ENCODE data around the gene TSPAN16. TPM values are rescaled to one million over a fixed set of nuclear protein-coding genes. Genes with fewer than 3 reads are reported as not detected.

Gene TSPAN16
- total and polyA plus RNA-seq, 11 donors = not detected

- Histone ChIP-seq H3K27me3 (no peaks in the 10 kb centered on the region), H3K4me3 (peak overlapping the region in 11 of 12 donors; percentile 55 to 87 (median 67)), H3K9me3 (no peaks in the 10 kb centered on the region), H3K27ac (peak overlapping the region in 4 of 12 donors; percentile 48 to 85 (median 68)), H3K36me3 (peaks cover 0 to 21% (median 0%) of the 10 kb centered on the region in 9 donors), H3K4me1 (peaks cover 0 to 17% (median under 1%) of the 10 kb centered on the region in 12 donors)
- TF ChIP-seq CTCF (IDR thresholded peaks at IDR 0.05) = no peak
- no peak for TF ChIP-seq POLR2A (IDR thresholded peaks at IDR 0.05)
- ATAC-seq (no peak), DNase-seq (no peak)
- intact Hi-C loops (cut with DNase I) = no loop called here
- WGBS, 4 donors = 86 to 90% (median 88%) methylated on average over 3 to 6 of the region's 6 CpGs
Measured at GRCh38 chr19:11356074-11356397, 60.1 kb downstream of the TSPAN16 start.

GRCh38 chr19:11356676-11357550 is 61.0 kb downstream of the TSPAN16 start:
- 75 to 85% (median 82%) methylated on average over 11 of the region's 11 CpGs for WGBS, 4 donors
- intact Hi-C loops (cut with DNase I) = no loop called here

GRCh38 chr19:11359421-11359820 is 63.5 kb downstream of the TSPAN16 start:
- Histone ChIP-seq H3K9me3 (no peaks in the 10 kb centered on the region), H3K4me3 (no peak overlapping the region), H3K36me3 (peaks cover 0 to 55% (median 10%) of the 10 kb centered on the region in 9 donors), H3K27me3 (no peaks in the 10 kb centered on the region), H3K4me1 (peaks cover 0 to 22% (median 2%) of the 10 kb centered on the region in 12 donors), H3K27ac (no peak overlapping the region)
- ATAC-seq = no peak
- DNase-seq = no peak
- no peak for TF ChIP-seq CTCF (IDR thresholded peaks at IDR 0.05)
- TF ChIP-seq POLR2A (IDR thresholded peaks at IDR 0.05) = no peak
- 89 to 91% (median 90%) methylated on average over 9 to 11 of the region's 11 CpGs for WGBS, 4 donors
- intact Hi-C loops (cut with DNase I) = no loop called here

More at GRCh38 chr19:11356676-11357550, 61.0 kb downstream of the TSPAN16 start:
- no peaks in the 10 kb centered on the region for H3K9me3 ChIP-seq
- H3K27me3 ChIP-seq = no peaks in the 10 kb centered on the region
- ATAC-seq = no peak
- no peak overlapping the region for H3K27ac ChIP-seq
- DNase-seq = no peak
- no peak overlapping the region for H3K4me3 ChIP-seq
- peaks cover 0 to 30% (median 0%) of the 10 kb centered on the region in 9 donors for H3K36me3 ChIP-seq
- TF ChIP-seq CTCF (IDR thresholded peaks at IDR 0.05) = no peak
- no peak for TF ChIP-seq POLR2A (IDR thresholded peaks at IDR 0.05)
- peaks cover 0 to 22% (median 2%) of the 10 kb centered on the region in 12 donors for H3K4me1 ChIP-seq

- peaks cover 0 to 63% (median 15%) of the 10 kb centered on the region in 9 donors for H3K36me3 ChIP-seq
- DNase-seq = peak in 1 of 5 donors; percentile 75
- no peaks in the 10 kb centered on the region for H3K9me3 ChIP-seq
- peak in 3 of 4 donors; percentile 16 to 31 (median 19) for ATAC-seq
- no peaks in the 10 kb centered on the region for H3K27me3 ChIP-seq
- no peak overlapping the region for H3K27ac ChIP-seq
- peak overlapping the region in 1 of 12 donors; percentile 6 for H3K4me3 ChIP-seq
- 34 to 61% (median 51%) methylated on average over 27 to 43 of the region's 43 CpGs for WGBS, 4 donors
- TF ChIP-seq CTCF (IDR thresholded peaks at IDR 0.05) = no peak
- no peak for TF ChIP-seq POLR2A (IDR thresholded peaks at IDR 0.05)
- intact Hi-C loops (cut with DNase I) = no loop called here
- H3K4me1 ChIP-seq = peaks cover 0 to 8% (median 0%) of the 10 kb centered on the region in 12 donors
Measured at GRCh38 chr19:11361037-11361770, 65.2 kb downstream of the TSPAN16 start.

Measured in heart left ventricle (tissue), 16 donors.